DMS53 (cell line): ENCODE data around the gene PPP2R5C.

ENCODE experiments used
- DNase-seq: peaks from one replicate; lab custom pipeline; 2025; lab: John Stamatoyannopoulos, UW

The PPP2R5C gene

GRCh38 chr14:101887219-101887618 lies 125.7 kb downstream of the PPP2R5C start:
- DNase-seq: no peak

GRCh38 chr14:101888182-101888581 lies 126.7 kb downstream of the PPP2R5C start:
- DNase-seq: no peak

GRCh38 chr14:101889366-101889765 lies 127.9 kb downstream of the PPP2R5C start:
- DNase-seq: no peak

GRCh38 chr14:101889898-101890297 lies 128.4 kb downstream of the PPP2R5C start:
- peak; percentile 10 for DNase-seq

- DNase-seq: no peak
Measured at GRCh38 chr14:101891471-101891870, 130.0 kb downstream of the PPP2R5C start.

- DNase-seq: no peak
Measured at GRCh38 chr14:101893759-101894158, 132.2 kb downstream of the PPP2R5C start.

- DNase-seq: no peak
Measured at GRCh38 chr14:101894365-101895081, 133.0 kb downstream of the PPP2R5C start.

- DNase-seq: no peak
Measured at GRCh38 chr14:101895256-101895655, 133.7 kb downstream of the PPP2R5C start.

- DNase-seq: no peak
Measured at GRCh38 chr14:101897326-101897725, 135.8 kb downstream of the PPP2R5C start.

GRCh38 chr14:101898416-101898815 lies 136.9 kb downstream of the PPP2R5C start:
- DNase-seq: no peak

GRCh38 chr14:101899263-101899662 lies 137.8 kb downstream of the PPP2R5C start:
- no peak for DNase-seq

- DNase-seq: no peak
Measured at GRCh38 chr14:101900253-101900652, 138.7 kb downstream of the PPP2R5C start.

GRCh38 chr14:101903111-101903561 lies 141.6 kb downstream of the PPP2R5C start:
- DNase-seq: no peak

- DNase-seq: no peak
Measured at GRCh38 chr14:101905614-101906013, 144.1 kb downstream of the PPP2R5C start.

GRCh38 chr14:101906645-101907044 lies 145.1 kb downstream of the PPP2R5C start:
- no peak for DNase-seq

- no peak for DNase-seq
Measured at GRCh38 chr14:101907619-101908018, 146.1 kb downstream of the PPP2R5C start.

- no peak for DNase-seq
Measured at GRCh38 chr14:101908795-101909194, 147.3 kb downstream of the PPP2R5C start.

GRCh38 chr14:101909371-101910096 lies 148.0 kb downstream of the PPP2R5C start:
- DNase-seq: no peak

- no peak for DNase-seq
Measured at GRCh38 chr14:101912841-101913240, 151.3 kb downstream of the PPP2R5C start.

GRCh38 chr14:101914083-101914482 lies 152.6 kb downstream of the PPP2R5C start:
- no peak for DNase-seq

- no peak for DNase-seq
Measured at GRCh38 chr14:101915871-101916815, 154.6 kb downstream of the PPP2R5C start.

GRCh38 chr14:101916816-101917412 lies 155.4 kb downstream of the PPP2R5C start:
- DNase-seq: no peak
